HFFc6 (cell line): Measurements from ENCODE around the gene FBLN2. TPM values are rescaled to one million over a fixed set of nuclear protein-coding genes. Genes with fewer than 3 reads are reported as not detected.

Experiments
- DNase-seq: peaks from one replicate; pipeline ENCODE4 v3.0.0-alpha.2; 2018
- H3K27ac Mint-ChIP-seq: 2 replicates; pipeline ENCODE4 v1.8.0; 2020; ENCODE audit warnings: mild to moderate bottlenecking, mixed read lengths
- H3K27me3 Mint-ChIP-seq: 2 replicates; pipeline ENCODE4 v1.8.0; 2021; ENCODE audit warnings: mild to moderate bottlenecking, moderate library complexity, mixed read lengths; ENCODE audit not compliant: insufficient read depth
- H3K36me3 Mint-ChIP-seq: 2 replicates; pipeline ENCODE4 v1.8.0; 2021; ENCODE audit warnings: low read depth, mixed read lengths
- H3K4me1 Mint-ChIP-seq: 2 replicates; pipeline ENCODE4 v1.8.0; 2020; ENCODE audit warnings: low read depth, mixed read lengths
- H3K4me3 Mint-ChIP-seq: 2 replicates; pipeline ENCODE4 v1.8.0; 2020; ENCODE audit warnings: mild to moderate bottlenecking, moderate library complexity, mixed read lengths
- H3K9me3 Mint-ChIP-seq: 2 replicates; pipeline ENCODE4 v1.8.0; 2020; ENCODE audit warnings: mild to moderate bottlenecking, mixed read lengths
- total RNA-seq, 6 experiments: library from RNA; stranded (reverse); fragmentation: NEBNext Ultra II Directional; extraction: Animal tissue kit (Norgen Biotek cat#: 25700); gene quantifications; 2 replicates in 1 of 6; 3 replicates in 5 of 6; pipeline ENCODE4 v1.2.3, GENCODE V29; 2021
- TF ChIP-seq, protein P1 (sequence below): fragments of 200-600 bp; sonication (generic); IDR thresholded peaks from 2 replicates; pipeline ENCODE4 v1.5.0; 2021; ENCODE audit warnings: antibody characterized with exemption, mild to moderate bottlenecking

FBLN2 gene
- total RNA-seq, 6 experiments from 2014 or later, result 55.7 to 84.5 (median 69.4) TPM

DNA sequence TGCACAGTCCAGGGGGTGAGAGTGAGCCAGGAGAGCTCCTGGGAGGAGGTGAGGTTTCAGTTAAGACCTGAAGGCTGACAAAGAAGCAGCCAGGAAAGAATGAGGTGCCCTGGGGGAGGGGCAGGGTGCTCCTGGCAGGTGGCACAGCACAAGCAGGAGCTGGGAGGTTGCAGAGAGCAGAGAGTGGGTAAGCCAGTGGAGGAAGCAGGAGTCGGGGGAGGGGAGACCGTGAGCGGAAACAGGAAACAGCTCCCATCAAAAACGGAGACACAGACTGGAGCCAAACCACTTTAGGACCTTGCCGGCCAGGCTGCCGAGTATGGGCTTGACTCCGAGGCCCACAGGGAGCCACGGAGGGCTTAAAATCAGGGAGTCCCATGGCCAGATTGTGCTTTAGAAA, 12.1 kb upstream of the FBLN2 start:
- TF ChIP-seq, protein P1, sequence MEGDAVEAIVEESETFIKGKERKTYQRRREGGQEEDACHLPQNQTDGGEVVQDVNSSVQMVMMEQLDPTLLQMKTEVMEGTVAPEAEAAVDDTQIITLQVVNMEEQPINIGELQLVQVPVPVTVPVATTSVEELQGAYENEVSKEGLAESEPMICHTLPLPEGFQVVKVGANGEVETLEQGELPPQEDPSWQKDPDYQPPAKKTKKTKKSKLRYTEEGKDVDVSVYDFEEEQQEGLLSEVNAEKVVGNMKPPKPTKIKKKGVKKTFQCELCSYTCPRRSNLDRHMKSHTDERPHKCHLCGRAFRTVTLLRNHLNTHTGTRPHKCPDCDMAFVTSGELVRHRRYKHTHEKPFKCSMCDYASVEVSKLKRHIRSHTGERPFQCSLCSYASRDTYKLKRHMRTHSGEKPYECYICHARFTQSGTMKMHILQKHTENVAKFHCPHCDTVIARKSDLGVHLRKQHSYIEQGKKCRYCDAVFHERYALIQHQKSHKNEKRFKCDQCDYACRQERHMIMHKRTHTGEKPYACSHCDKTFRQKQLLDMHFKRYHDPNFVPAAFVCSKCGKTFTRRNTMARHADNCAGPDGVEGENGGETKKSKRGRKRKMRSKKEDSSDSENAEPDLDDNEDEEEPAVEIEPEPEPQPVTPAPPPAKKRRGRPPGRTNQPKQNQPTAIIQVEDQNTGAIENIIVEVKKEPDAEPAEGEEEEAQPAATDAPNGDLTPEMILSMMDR, result no peak
- peaks cover 63% of the 10 kb centered on the region for H3K4me1 Mint-ChIP-seq
- peak overlapping the region; percentile 99 for H3K27ac Mint-ChIP-seq
- peak overlapping the region; percentile 23; the same call in 1 of the 2 replicates for H3K4me3 Mint-ChIP-seq
- no peaks in the 10 kb centered on the region for H3K27me3 Mint-ChIP-seq
- DNase-seq, result no peak
- peaks cover 19% of the 10 kb centered on the region for H3K36me3 Mint-ChIP-seq
- peaks cover 11% of the 10 kb centered on the region for H3K9me3 Mint-ChIP-seq

- Mint-ChIP-seq H3K36me3 (peaks cover 25% of the 10 kb centered on the region), H3K4me1 (peaks cover 63% of the 10 kb centered on the region), H3K27ac (peak overlapping the region; percentile 99), H3K4me3 (no peak overlapping the region), H3K9me3 (peaks cover 16% of the 10 kb centered on the region), H3K27me3 (no peaks in the 10 kb centered on the region)
- DNase-seq, result no peak
- TF ChIP-seq, protein P1, result no peak
Observed at GRCh38 chr3:13537244-13537908, 11.5 kb upstream of the FBLN2 start.

DNA sequence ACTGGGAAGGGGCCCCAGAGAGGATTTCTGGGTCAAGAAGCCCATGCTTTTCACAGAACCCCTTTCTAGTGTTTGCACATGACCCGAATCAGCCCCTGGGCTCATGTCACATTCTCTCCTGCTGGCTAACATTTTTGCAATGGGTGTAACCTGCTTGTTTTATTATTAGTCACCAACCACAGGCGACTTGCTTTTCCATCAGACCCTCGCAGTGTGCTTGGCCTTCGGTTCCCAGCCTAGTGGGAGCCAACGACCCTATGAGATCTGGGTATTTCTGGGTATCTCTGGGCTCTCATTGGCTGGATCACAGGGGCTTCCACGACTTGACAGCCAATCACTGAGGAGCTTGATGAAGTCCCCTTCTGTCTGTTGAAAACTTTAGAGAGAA, 11.0 kb upstream of the FBLN2 start:
- Mint-ChIP-seq H3K4me3 (peak overlapping the region; percentile 37; the same call in 1 of the 2 replicates), H3K27ac (peak overlapping the region; percentile 99)

DNA sequence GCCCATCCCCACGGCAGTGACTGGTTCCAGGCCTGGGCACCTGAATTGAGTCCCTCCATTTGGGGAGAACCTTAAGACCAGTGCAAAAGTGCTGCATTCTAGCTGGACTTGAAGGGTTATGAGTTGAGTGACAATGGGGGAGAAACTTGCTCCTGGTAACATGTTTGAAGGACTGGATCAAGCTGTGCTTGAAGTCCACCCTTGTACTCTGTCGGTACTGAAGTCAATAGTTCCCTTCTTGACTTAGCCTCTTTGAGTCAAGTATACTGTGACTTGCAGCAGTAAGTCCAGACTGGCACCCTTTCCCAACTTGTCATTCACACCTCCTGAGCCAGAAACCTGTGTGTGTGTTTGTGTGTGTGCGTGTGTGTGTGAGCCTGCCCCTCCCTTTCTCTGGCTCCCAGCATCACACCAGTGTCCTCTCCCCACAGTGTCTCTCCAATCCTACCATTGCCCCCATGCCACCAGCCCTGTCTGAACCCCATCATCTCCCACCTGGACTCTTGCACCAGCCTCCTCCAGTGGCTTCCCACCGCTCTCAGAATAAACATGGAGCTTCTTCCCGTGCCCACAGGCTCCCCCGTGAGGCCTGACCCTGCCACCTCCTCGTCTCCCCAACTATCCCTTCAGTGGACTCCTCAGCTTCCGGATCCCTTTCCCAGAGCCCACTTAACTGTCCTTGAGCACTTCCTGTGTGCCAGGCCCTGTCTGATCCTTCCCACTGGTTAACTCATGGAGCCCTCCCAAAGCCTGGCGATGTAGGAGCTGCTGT, 10.2 kb upstream of the FBLN2 start:
- TF ChIP-seq, protein P1, result 0 out of 2 replicates have a peak, but pooled peaks have one; percentile 11
- Mint-ChIP-seq H3K27me3 (no peaks in the 10 kb centered on the region), H3K4me1 (peaks cover 65% of the 10 kb centered on the region), H3K36me3 (peaks cover 25% of the 10 kb centered on the region), H3K4me3 (peak overlapping the region; percentile 43), H3K9me3 (peaks cover 20% of the 10 kb centered on the region), H3K27ac (peak overlapping the region; percentile 99)
- no peak for DNase-seq

More for the DNA sequence above, 11.0 kb upstream of the FBLN2 start:
- H3K27me3 Mint-ChIP-seq, result no peaks in the 10 kb centered on the region
- H3K9me3 Mint-ChIP-seq, result peaks cover 20% of the 10 kb centered on the region
- H3K36me3 Mint-ChIP-seq, result peaks cover 25% of the 10 kb centered on the region
- H3K4me1 Mint-ChIP-seq, result peaks cover 63% of the 10 kb centered on the region
- DNase-seq, result peak; percentile 96
- TF ChIP-seq, protein P1, result no peak

GRCh38 chr3:13539292-13539638, 9.7 kb upstream of the FBLN2 start:
- TF ChIP-seq, protein P1, result no peak
- peaks cover 68% of the 10 kb centered on the region for H3K4me1 Mint-ChIP-seq
- peak; percentile 59 for DNase-seq
- H3K9me3 Mint-ChIP-seq, result peaks cover 20% of the 10 kb centered on the region
- peak overlapping the region; percentile 99 for H3K27ac Mint-ChIP-seq
- peak overlapping the region; percentile 43 for H3K4me3 Mint-ChIP-seq
- peaks cover 25% of the 10 kb centered on the region for H3K36me3 Mint-ChIP-seq
- H3K27me3 Mint-ChIP-seq, result no peaks in the 10 kb centered on the region
